ENCODE results near the gene PSMB9.
A peak's percentile ranks its signal among the peaks of the same experiment; 100 is the strongest.

The PSMB9 gene

GRCh38 chr6:32851025-32851424 lies 3.0 kb upstream of the PSMB9 start:
- Histone ChIP-seq H3K36me3 (peaks cover 68% of the 10 kb centered on the region), H3K4me3 (ENCODE audit: low read depth in 1 of 2, low read length in 1 of 2) (peak overlapping the region in 1 of 2 experiments; percentile 85), H3K4me1 (ENCODE audit: control insufficient read depth in 1 of 2, insufficient read depth in 1 of 2, low read depth in 1 of 2, low read length in 1 of 2) (peaks cover 75 to 78% of the 10 kb centered on the region in 2 experiments), H3K9me3 (no peaks in the 10 kb centered on the region), H3K27me3 (no peaks in the 10 kb centered on the region), H3K27ac (peak overlapping the region; percentile 96)
- no peak for TF ChIP-seq CTCF (IDR thresholded peaks at IDR 0.05)

- Histone ChIP-seq H3K4me1 (ENCODE audit: control insufficient read depth in 1 of 2, insufficient read depth in 1 of 2, low read depth in 1 of 2, low read length in 1 of 2) (peaks cover 63 to 70% of the 10 kb centered on the region in 2 experiments), H3K36me3 (peaks cover 68% of the 10 kb centered on the region), H3K9me3 (no peaks in the 10 kb centered on the region), H3K27ac (peak overlapping the region; percentile 96), H3K27me3 (no peaks in the 10 kb centered on the region), H3K4me3 (ENCODE audit: low read depth in 1 of 2, low read length in 1 of 2) (peak overlapping the region; percentile 85 to 91)
- TF ChIP-seq CTCF (IDR thresholded peaks at IDR 0.05) = no peak
These were observed 1.8 kb upstream of the PSMB9 start for GRCh38 chr6:32852018-32852843.

GRCh38 chr6:32852844-32853540 lies 1.0 kb upstream of the PSMB9 start:
- Histone ChIP-seq H3K4me1 (ENCODE audit: control insufficient read depth in 1 of 2, insufficient read depth in 1 of 2, low read depth in 1 of 2, low read length in 1 of 2) (peaks cover 55 to 67% of the 10 kb centered on the region in 2 experiments), H3K4me3 (ENCODE audit: low read depth in 1 of 2, low read length in 1 of 2) (peak overlapping the region; percentile 85 to 91), H3K36me3 (peaks cover 68% of the 10 kb centered on the region), H3K27me3 (no peaks in the 10 kb centered on the region), H3K9me3 (no peaks in the 10 kb centered on the region), H3K27ac (peak overlapping the region; percentile 96)
- TF ChIP-seq CTCF (IDR thresholded peaks at IDR 0.05) = no peak

GRCh38 chr6:32854376-32855178 lies 585 bp downstream of the PSMB9 start:
- Histone ChIP-seq H3K27me3 (no peaks in the 10 kb centered on the region), H3K4me1 (ENCODE audit: control insufficient read depth in 1 of 2, insufficient read depth in 1 of 2, low read depth in 1 of 2, low read length in 1 of 2) (peaks cover 55 to 62% of the 10 kb centered on the region in 2 experiments), H3K9me3 (no peaks in the 10 kb centered on the region), H3K36me3 (peaks cover 68% of the 10 kb centered on the region), H3K27ac (peak overlapping the region; percentile 96), H3K4me3 (ENCODE audit: low read depth in 1 of 2, low read length in 1 of 2) (peak overlapping the region; percentile 85 to 91)
- no peak for TF ChIP-seq CTCF (IDR thresholded peaks at IDR 0.05)

- Histone ChIP-seq H3K27me3 (no peaks in the 10 kb centered on the region), H3K4me1 (ENCODE audit: control insufficient read depth in 1 of 2, insufficient read depth in 1 of 2, low read depth in 1 of 2, low read length in 1 of 2) (peaks cover 48 to 52% of the 10 kb centered on the region in 2 experiments), H3K9me3 (no peaks in the 10 kb centered on the region), H3K27ac (peak overlapping the region; percentile 96), H3K36me3 (peaks cover 68% of the 10 kb centered on the region), H3K4me3 (ENCODE audit: low read depth in 1 of 2, low read length in 1 of 2) (peak overlapping the region; percentile 85 to 91)
- no peak for TF ChIP-seq CTCF (IDR thresholded peaks at IDR 0.05)
These were observed 1.6 kb downstream of the PSMB9 start for GRCh38 chr6:32855467-32856174.
